Osteoblast (primary cell): ENCODE data around the gene AGBL1. TPM values are rescaled to one million over a fixed set of nuclear protein-coding genes. Genes with fewer than 3 reads are reported as not detected.

Experiments used
- DNase-seq: peaks from one replicate; pipeline ENCODE4 v3.0.0; 2011; ENCODE audit warnings: low spot score, mixed read lengths; ENCODE audit not compliant: insufficient read length; ENCODE audit errors: missing footprints
- H2AFZ ChIP-seq: 2 replicates; pipeline ENCODE4 v1.6.0; 2011; ENCODE audit warnings: mild to moderate bottlenecking, low read length
- H3K27ac ChIP-seq: 2 replicates; pipeline ENCODE4 v1.5.1; 2011; ENCODE audit warnings: mild to moderate bottlenecking, low read depth, low read length, moderate library complexity
- H3K27me3 ChIP-seq: 2 replicates; pipeline ENCODE4 v1.6.0; 2012; ENCODE audit warnings: mild to moderate bottlenecking, control low read depth, inconsistent platforms, low read length, moderate library complexity; ENCODE audit not compliant: insufficient read depth
- H3K36me3 ChIP-seq: 2 replicates; pipeline ENCODE4 v1.5.1; 2011; ENCODE audit warnings: mild to moderate bottlenecking, low read length, control low read depth, moderate library complexity; ENCODE audit not compliant: insufficient read depth
- H3K4me1 ChIP-seq: 2 replicates; pipeline ENCODE4 v1.5.1; 2011; ENCODE audit warnings: mild to moderate bottlenecking, low read length, control low read depth, moderate library complexity; ENCODE audit not compliant: insufficient read depth
- H3K4me2 ChIP-seq: 2 replicates; pipeline ENCODE4 v1.6.0; 2011; ENCODE audit warnings: mild to moderate bottlenecking, low read length; ENCODE audit not compliant: insufficient read depth
- H3K4me3 ChIP-seq: fragments of 200-600 bp; sonication (generic); 3 replicates; pipeline ENCODE4 v1.5.1; 2012; ENCODE audit warnings: mild to moderate bottlenecking, low read length, inconsistent platforms; ENCODE audit not compliant: insufficient read depth
- H3K79me2 ChIP-seq: 2 replicates; pipeline ENCODE4 v1.6.0; 2012; ENCODE audit warnings: mild to moderate bottlenecking, low read length, control low read depth, inconsistent platforms; ENCODE audit not compliant: insufficient read depth
- H3K9me3 ChIP-seq: 2 replicates; pipeline ENCODE4 v1.5.1; 2011; ENCODE audit warnings: low read depth, low read length, control low read depth
- H4K20me1 ChIP-seq: 2 replicates; pipeline ENCODE4 v1.6.0; 2012; ENCODE audit warnings: mild to moderate bottlenecking, low read length, control low read depth; ENCODE audit not compliant: insufficient read depth
- CTCF ChIP-seq: IDR thresholded peaks from 2 replicates; pipeline ENCODE4 v1.5.1; 2011; ENCODE audit warnings: mild to moderate bottlenecking, low read depth, low read length, moderate library complexity; ENCODE audit errors: extremely low read depth
- total RNA-seq: library from RNA; depleted of rRNA; stranded (reverse); fragments of >200 nt; gene quantifications from 2 replicates; pipeline ENCODE4 v1.2.3, GENCODE V29; 2012

The AGBL1 gene
- total RNA-seq, 1 donor, result not detected

- Histone ChIP-seq H2AFZ (no peak overlapping the region), H3K79me2 (no peaks in the 10 kb centered on the region), H3K27me3 (no peaks in the 10 kb centered on the region), H4K20me1 (no peaks in the 10 kb centered on the region), H3K27ac (no peak overlapping the region), H3K4me3 (no peak overlapping the region), H3K36me3 (no peaks in the 10 kb centered on the region), H3K9me3 (no peaks in the 10 kb centered on the region), H3K4me2 (no peak overlapping the region), H3K4me1 (no peaks in the 10 kb centered on the region)
- TF ChIP-seq CTCF, result no peak
- DNase-seq, result no peak
Observed at GRCh38 chr15:86804406-86804805, 724.7 kb downstream of the AGBL1 start.

- no peak for TF ChIP-seq CTCF
- Histone ChIP-seq H3K9me3 (peaks cover 2% of the 10 kb centered on the region), H4K20me1 (no peaks in the 10 kb centered on the region), H3K36me3 (no peaks in the 10 kb centered on the region), H3K27me3 (no peaks in the 10 kb centered on the region), H2AFZ (no peak overlapping the region), H3K4me3 (no peak overlapping the region), H3K4me2 (no peak overlapping the region), H3K27ac (no peak overlapping the region), H3K4me1 (no peaks in the 10 kb centered on the region), H3K79me2 (no peaks in the 10 kb centered on the region)
- no peak for DNase-seq
Observed at GRCh38 chr15:86810329-86810728, 730.7 kb downstream of the AGBL1 start.

GRCh38 chr15:86813892-86814291 is 734.2 kb downstream of the AGBL1 start:
- peaks cover 2% of the 10 kb centered on the region for H3K9me3 ChIP-seq
- H4K20me1 ChIP-seq, result no peaks in the 10 kb centered on the region
- no peaks in the 10 kb centered on the region for H3K27me3 ChIP-seq
- H3K4me1 ChIP-seq, result no peaks in the 10 kb centered on the region
- H3K36me3 ChIP-seq, result no peaks in the 10 kb centered on the region
- no peak for DNase-seq
- H3K4me2 ChIP-seq, result no peak overlapping the region
- no peak overlapping the region for H3K27ac ChIP-seq
- H3K79me2 ChIP-seq, result no peaks in the 10 kb centered on the region
- H2AFZ ChIP-seq, result no peak overlapping the region
- H3K4me3 ChIP-seq, result no peak overlapping the region
- TF ChIP-seq CTCF, result no peak

- Histone ChIP-seq H3K27ac (no peak overlapping the region), H3K9me3 (no peaks in the 10 kb centered on the region), H3K4me2 (no peak overlapping the region), H2AFZ (no peak overlapping the region), H3K27me3 (no peaks in the 10 kb centered on the region), H4K20me1 (no peaks in the 10 kb centered on the region), H3K4me1 (no peaks in the 10 kb centered on the region), H3K36me3 (no peaks in the 10 kb centered on the region), H3K4me3 (no peak overlapping the region), H3K79me2 (no peaks in the 10 kb centered on the region)
- DNase-seq, result no peak
- TF ChIP-seq CTCF, result no peak
Observed at GRCh38 chr15:86829245-86829644, 749.6 kb downstream of the AGBL1 start.
